HG02885 (cell line): ENCODE measurements around the gene MYO7A.

Source experiments
- ATAC-seq: cut with Tn5 transposase; IDR thresholded peaks from one replicate; pipeline ENCODE4 v1.9.1; 2021; ENCODE audit warnings: mild to moderate bottlenecking; ENCODE audit not compliant: unreplicated experiment, poor library complexity

The MYO7A gene

DNA sequence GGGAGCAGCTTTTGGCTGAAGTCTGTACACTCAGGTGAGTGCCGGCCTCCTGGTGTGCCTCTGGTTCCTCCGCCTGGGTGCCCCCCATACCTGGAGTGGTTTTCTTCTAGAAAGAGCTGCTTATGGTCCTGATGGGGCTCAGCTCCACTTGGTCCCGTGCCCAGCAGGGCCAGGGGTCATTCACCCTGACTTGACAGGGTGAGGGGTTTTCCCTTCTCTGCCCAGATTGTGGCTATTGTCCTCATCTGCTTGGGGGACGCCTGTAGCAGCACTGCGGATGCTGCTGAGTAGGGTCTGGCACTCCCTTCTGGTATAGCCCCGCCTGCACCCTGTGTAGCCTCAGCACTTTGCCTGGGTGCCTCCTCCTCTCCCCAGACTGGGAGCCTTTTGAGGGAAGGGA is 17.2 kb upstream of the MYO7A start:
- no peak for ATAC-seq

DNA sequence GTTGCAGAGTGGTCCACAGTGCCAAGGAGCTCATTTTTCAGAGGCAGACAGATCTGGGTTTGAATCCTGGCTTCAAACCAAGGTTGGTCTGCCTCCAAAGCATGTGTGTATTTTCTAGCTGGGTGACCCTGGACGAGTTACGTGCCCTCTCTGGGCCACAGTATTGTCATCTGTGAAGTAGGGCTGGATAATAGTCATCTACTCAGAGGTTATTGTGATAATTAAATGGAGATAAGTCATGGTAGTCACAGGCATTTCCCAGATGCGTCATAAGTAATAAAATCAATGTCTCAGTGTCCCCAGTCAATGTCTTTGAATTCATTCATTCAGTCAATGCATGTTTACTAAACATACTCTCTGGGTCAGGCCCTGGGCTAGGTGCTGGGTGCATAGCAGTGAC is 16.8 kb upstream of the MYO7A start:
- ATAC-seq, result no peak

DNA sequence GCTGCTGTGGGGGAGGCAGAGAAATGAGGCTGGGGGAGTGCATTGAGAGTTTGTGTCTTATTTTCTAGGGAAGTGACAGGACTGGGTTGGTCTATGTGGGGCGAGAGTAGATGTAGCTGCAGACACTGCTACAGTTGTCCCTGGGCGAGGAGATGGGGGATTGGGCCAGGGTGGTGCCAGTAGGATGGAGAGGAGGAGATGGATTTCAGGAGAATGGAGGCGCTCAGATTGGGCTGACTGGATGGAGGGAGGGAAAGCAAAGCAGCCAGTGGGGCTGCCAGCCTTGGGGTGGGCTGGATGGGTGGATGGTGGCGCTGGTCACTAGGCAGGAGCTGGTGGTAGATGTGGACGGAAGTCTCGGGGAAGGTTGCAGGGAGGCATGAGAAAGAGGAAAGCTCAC is 16.1 kb upstream of the MYO7A start:
- no peak for ATAC-seq

DNA sequence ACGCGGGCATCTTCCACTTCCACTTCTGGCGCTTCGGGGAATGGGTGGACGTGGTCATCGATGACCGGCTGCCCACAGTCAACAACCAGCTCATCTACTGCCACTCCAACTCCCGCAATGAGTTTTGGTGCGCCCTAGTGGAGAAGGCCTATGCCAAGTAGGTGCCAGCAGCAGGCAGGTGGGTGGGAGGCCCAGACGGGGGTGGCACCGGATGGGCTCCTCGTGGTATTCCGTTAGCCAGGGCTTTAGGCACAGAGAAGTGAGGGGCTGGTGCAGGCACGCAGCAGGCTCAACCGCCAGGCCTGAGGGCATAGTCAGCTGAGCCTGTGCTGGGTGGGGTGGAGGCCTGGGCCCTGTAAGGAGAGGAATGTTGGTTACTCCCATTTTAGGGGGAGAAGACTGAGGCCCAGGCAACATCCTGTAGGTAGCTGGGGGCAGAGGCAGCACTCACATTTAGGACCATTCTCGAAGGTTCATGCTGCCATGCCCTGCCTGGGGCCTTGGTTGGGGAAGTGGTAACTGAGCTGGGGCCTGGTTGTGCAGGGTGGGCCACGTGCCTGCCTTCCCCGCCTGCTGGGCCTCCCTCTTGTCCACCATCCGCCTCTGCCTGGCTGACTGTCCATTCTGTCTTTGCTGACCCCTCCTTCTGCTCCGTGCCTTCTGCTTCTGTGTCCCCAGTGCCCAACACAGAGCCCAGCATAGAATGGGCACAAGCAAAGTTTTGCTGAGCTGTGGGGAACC is 15.2 kb upstream of the MYO7A start:
- ATAC-seq, result no peak

DNA sequence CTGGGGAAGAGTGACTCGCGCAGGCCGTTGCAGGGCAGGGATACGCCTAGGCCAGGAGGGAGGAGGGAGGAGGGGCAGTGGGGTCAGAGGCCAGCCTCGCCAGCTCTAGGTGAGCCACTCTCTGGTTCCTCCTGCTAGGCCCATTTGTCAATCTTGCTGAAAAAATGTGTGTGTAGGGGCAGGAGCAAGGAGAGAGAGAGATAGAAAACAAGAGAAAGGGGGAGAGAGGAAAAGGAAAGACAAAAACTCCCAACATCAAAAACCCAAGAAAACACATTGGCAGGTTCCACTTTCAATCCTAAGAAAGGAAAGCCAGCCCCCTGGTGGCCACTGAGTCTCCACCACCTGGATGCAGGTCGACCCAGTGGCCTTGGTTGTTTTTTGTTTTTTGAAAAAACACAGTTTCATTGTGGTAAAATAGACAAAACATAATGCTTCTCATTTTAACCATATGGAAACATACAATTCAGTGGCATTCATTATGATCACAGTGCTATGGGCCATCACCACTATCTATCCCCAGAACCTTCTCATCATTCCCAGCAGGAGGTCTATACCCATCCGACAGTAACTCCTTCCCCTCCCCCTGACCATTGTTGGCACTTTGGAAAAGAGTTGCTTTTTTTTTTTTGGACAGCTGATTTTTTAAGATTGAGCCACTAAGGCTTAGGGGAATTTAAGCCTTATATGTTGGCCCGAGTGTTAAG is 14.5 kb upstream of the MYO7A start:
- no peak for ATAC-seq

- ATAC-seq, result no peak
These were observed 14.0 kb upstream of the MYO7A start for GRCh38 chr11:77114089-77114463.

- ATAC-seq, result no peak
These were observed 12.8 kb upstream of the MYO7A start for GRCh38 chr11:77115181-77115611.

DNA sequence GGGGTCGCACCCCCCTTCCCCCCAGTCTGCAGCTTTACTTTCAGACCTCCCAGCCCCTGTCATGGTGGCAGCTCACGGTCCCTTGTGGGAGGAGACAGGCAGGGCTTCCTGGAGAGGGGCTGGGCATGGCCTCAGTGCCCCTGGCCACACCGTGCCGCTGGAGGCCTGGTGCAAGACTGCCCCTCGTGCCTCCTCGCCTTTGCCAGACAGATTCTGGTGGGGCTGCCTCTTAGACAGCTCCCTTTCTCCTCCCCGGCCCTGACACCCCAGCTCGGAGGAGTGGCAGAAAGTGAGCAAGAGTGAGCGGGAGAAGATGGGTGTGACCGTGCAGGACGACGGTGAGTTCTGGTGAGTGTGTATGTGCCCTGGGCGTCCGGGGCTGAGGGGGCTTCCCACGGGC is 12.1 kb upstream of the MYO7A start:
- no peak for ATAC-seq

DNA sequence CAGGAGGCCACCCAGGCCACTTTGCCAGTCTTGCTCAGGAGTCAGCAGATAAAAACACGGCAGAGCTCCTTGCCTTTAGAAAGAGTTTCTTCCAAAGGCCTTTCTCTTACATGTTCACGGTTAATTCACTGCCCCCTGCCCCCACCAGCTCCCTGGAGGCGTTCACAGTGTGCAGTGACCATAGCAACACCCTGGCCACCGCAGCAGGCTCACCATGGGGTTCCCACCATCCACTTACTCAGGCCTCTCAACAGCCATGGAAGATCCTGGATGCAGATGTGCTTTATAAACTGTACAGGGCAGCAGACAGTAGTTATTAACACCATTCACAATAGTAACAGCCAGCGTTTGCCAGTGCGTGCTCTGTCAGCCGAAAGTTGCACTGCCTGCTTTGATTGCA is 10.6 kb upstream of the MYO7A start:
- ATAC-seq, result no peak

DNA sequence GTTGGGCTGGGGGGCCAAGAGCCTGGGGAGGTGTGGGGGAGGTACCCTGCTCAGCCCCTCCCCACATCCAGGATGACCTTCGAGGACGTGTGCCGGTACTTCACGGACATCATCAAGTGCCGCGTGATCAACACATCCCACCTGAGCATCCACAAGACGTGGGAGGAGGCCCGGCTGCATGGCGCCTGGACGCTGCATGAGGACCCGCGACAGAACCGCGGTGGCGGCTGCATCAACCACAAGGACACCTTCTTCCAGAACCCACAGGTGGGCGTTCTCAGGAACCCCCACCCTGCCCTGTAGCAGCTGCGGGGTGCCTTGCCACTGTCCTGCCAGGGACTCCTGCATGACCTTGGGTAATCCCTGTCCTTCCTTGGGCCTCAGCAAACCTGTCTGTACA is 10.0 kb upstream of the MYO7A start:
- ATAC-seq, result no peak

DNA sequence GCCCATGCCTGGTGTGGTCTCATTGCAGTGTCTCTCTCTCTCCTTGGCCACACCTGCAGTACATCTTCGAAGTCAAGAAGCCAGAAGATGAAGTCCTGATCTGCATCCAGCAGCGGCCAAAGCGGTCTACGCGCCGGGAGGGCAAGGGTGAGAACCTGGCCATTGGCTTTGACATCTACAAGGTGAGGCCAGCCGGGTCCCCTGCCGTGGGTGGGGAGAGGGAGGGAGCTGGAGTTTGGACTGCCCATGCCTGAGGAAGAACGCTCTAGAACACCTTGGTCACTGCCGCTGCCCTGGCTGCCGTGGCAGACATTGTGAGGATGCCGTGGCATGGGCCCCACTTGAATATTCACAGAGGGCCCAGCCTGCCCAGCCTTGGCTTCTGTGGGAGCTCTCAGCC is 9.1 kb upstream of the MYO7A start:
- ATAC-seq, result no peak

GRCh38 chr11:77119531-77119936 is 8.5 kb upstream of the MYO7A start:
- no peak for ATAC-seq

- no peak for ATAC-seq
These were observed 7.5 kb upstream of the MYO7A start for GRCh38 chr11:77120571-77120970.

DNA sequence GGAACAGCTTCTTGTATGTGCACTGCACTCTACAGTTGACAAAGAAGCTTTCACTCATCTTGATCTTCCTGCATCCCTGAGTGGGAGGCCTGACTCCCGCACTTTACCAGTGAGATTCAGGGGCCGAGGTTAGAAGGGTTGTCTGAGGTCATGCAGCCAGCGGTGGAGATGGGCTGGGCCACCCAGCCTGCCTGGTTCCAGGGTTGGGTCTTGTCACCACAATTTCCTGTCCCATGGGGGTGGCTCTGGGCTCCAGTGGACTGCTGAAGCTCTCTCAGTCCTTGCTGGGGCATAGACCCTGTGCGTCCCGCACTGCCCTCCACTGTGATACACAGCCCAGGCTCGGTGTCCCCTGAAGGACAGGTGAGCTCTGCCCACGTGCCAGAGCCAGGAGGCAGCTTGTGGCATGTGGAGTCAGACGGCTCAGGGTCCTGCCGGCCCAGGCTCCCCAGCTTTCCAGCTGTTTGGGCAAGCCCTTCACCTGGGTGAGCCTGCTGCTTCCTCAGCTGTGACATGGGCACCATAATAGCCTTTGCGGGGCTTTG is 6.9 kb upstream of the MYO7A start:
- ATAC-seq, result no peak

GRCh38 chr11:77121876-77122575 is 6.0 kb upstream of the MYO7A start:
- no peak for ATAC-seq

DNA sequence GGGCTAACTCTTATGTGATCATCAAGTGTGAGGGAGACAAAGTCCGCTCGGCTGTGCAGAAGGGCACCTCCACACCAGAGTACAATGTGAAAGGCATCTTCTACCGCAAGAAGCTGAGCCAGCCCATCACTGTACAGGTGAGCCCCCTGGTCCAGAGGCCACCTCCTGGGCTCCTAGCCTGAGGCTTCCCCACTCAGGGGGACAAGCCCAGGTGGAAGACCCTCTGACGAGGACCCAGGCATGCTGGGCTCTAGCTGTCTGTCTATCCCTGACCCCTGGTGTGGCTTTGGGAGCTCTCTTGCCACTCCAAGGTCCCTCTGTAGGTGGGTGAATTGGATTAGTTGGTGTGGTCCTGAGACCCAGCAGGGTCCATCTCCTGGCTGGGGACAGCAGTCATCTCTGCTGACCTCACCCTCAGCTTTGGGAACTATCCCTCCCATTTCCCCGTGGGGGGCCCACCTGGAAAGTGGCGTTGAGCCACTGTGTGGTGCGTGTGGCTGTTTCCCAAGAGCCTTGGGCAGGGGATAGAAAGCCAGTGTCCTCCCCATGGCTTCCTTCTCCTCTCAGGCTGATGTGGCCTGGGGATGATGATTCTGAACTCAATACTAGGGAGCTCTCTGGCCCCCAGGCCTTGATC is 5.4 kb upstream of the MYO7A start:
- no peak for ATAC-seq

- ATAC-seq, result no peak
These were observed 4.5 kb upstream of the MYO7A start for GRCh38 chr11:77123591-77123990.

- ATAC-seq, result no peak
These were observed 4.0 kb upstream of the MYO7A start for GRCh38 chr11:77124041-77124440.

DNA sequence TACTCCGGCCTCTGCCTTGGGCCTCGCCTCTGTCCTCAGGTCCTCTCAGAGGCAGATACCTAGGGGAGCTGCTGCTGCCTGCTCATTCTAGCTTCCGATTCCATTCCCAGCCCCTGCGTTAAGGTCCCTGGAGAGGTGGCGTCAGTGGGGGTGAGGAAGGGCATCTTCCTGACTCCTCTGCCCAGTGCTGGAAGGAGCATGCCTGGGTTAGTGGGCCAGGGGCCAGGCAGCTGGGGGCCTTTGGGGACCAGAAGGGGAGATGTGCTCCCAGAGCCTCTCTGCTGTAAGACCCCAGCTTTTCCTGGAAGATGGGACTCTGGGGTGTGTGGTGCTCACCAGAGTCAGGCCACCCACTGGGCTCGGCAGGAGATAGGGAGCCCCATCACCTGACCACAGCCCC is 3.6 kb upstream of the MYO7A start:
- no peak for ATAC-seq

DNA sequence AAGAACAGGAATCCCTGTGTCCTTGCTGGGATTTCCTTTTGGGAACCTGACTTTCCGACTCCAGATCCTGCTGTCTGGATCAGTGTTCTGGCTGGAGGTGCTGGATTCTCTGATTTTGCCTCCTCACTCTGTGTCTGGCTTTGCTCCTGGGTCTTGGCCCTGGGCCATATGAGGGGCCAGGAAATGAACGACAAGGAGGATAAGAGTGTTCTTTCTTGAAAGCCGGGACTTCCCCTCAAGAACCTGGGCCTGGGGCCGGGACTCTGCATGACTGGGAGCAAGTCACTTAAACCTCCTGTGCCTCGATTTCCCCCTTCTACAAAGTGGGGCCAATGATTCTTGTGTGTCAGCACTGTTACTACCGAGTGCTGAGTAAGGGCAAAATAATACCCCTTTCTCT is 2.9 kb upstream of the MYO7A start:
- ATAC-seq, result no peak

- no peak for ATAC-seq
These were observed 2.4 kb upstream of the MYO7A start for GRCh38 chr11:77125695-77126094.
